RPMI7951 (cell line): Measurements from ENCODE around the gene IFNAR1. TPM values are rescaled to one million over a fixed set of nuclear protein-coding genes. Genes with fewer than 3 reads are reported as not detected.
"Not testable (repeated sequence)": the region's sequence is repeated elsewhere in the genome, so short reads cannot be mapped to it uniquely, and the experiment has no call there.

Experiments used
- DNase-seq: peaks from one replicate; pipeline ENCODE4 v3.0.0-alpha.2; 2012; ENCODE audit warnings: low read depth
- total RNA-seq: library from RNA; depleted of rRNA; stranded (reverse); fragments of >200 nt; shearing (Covaris generic); gene quantifications from 2 replicates; pipeline ENCODE4 v1.2.3, GENCODE V29; 2014

Gene IFNAR1
- total RNA-seq, 1 experiment from 2014 or later: 19.3 TPM

DNA sequence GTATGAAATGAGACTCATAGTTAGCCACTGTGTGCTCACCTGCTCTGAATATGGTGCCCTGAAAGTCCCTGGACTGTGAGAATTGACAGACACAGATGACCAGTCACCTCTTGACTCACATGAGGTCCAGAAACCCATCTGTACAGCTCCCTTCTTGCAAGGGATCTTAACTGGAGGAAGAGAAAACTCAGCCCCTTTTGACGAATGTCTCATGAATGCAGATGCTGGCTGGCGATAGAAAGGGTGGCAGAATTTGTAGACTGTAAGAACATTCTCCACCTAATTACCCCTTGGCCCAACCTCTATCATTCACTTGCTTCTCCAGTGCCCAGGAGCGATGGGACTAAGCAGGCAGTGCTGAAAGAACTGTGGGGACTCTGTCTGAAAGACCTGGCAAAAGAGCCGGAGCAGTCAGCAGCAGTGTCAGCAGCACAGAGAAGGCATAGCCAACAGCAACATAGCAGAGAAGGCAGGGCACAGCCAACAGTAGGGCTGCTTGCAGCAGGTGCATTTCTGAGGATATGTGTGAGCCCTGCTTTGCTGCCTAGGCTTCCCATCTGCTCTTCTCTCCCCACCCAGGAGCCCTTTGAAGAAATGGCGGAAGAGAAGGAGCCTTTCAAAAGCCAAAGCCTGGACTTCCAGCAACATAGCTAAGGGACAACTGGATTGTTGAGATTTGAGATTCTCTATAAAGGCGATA, 52.6 kb downstream of the IFNAR1 start:
- DNase-seq: no peak

GRCh38 chr21:33378081-33378480, 53.3 kb downstream of the IFNAR1 start:
- DNase-seq: no peak

DNA sequence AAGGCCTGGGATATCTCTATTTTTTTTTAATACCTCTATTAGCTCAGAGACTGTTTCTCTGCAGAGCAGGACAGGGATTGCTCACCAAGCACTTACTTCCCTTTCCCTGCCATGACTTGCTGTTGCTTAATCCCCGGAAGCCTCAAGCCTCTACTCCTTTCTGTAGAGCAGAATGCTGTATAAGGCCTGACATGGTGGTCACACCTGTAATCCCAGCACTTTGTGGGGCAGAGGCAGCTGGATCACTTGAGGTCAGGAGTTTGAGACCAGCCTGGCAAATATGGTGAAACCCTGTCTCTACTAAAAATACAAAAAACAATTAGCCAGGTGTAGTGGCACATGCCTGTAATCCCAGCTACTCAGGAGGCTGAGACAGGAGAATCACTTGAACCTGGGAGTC, 55.2 kb downstream of the IFNAR1 start:
- peak; percentile 74 for DNase-seq

DNA sequence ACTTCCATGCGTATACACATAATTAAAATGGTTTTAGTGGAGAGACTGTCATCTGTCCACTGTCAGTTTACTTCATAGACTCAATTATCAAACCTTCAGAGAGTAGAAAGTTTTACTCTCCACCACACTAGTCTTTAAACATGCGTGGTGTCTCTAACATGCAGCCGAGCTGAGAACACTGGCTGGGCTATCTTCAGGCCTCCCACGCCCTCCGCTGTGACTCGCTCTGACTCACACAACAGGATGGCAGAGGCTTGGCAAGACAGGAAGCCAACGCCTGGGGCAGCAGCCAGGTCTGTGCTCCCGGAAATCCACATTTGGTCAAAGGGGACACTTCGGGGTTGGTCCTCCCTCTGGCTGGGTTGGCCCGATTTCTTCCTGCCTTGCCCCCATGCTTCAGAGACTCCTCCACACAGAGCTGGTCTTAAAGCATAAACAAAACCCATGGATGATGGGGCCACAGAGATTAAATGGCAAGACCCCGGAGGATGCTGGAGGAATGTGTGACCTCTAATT, 55.8 kb downstream of the IFNAR1 start:
- peak; percentile 98 for DNase-seq

DNA sequence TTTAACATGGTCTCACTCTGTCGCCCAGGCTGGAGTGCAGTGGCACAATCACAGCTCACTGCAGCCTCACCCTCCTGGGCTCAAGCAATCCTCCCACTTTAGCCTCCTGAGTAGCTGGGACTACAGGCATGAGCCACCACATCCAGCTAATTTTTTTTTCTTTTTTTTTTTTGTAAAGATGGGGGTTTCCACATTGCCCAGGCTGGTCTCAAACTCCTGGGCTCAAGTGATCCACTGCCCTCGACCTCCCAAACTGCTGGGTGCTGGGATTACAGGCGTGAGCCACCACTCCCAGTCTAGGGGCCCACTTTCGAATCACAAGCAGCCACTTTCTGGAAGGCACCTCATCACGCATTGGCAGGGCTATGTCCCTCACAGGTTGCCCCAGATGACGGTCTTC, 56.6 kb downstream of the IFNAR1 start:
- DNase-seq: not testable (repeated sequence)

GRCh38 chr21:33383056-33383888, 58.5 kb downstream of the IFNAR1 start:
- DNase-seq: peak; percentile 96

DNA sequence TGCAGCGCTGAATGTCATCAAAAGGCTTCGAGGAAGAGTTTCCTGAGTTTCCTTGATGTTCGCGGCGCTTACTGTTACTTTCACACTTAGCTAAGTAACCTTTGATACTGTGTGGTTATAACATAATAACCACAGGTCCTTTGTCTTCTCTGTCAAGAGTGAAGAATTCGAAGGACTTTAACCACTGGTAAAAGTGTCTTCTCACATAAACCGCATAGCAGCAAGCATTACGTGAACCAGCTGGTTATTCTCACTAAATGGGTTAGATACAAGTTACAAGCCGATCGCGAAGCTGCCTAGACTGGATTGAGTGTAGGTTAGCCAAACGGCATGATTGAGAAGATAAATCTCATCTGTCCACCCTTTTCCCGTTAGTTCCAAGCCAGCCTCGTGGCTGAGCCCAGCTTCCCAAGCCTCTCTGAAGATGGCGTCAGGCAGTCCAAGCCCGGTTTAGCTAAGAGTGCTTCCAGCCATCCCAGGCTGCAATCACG, 60.1 kb downstream of the IFNAR1 start:
- DNase-seq: no peak

GRCh38 chr21:33386222-33386784, 61.5 kb downstream of the IFNAR1 start:
- DNase-seq: no peak

DNA sequence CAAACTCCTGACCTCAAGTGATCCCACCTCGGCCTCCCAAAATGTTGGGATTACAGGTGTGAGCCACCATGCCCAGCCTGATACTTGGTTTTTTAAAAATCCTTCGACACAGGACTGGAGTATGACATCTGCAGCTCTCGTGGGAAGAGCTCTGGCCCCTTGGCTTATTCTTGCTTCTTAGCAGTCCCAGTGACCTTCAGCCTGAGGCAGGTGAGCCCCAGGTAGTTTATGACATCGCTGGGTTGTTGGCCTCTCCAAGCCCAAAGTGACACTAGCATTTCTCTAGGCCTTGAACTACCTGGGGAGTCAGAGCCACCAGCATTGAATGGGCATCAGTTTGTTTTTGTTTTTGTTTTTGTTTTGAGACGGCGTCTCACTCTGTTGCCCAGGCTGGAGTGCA, 62.5 kb downstream of the IFNAR1 start:
- no peak for DNase-seq

DNA sequence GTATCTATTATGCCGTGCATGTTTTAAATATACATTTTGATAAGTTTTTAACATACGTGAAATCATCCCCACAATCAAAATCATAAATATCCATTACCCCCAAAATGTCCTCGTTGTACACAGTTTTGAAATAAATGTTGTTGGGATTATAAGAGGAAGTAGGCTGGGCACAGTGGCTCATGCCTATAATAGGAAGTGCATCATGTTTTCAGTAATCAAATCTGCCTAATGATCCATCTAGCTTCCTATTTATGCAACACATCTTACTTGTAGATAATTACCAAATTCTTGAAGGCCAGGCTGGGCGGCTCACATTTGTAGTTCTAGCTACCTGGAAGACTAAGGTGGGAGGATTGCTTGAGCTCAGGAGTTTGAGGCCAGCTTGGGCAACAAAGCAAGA, 63.4 kb downstream of the IFNAR1 start:
- DNase-seq: no peak

DNA sequence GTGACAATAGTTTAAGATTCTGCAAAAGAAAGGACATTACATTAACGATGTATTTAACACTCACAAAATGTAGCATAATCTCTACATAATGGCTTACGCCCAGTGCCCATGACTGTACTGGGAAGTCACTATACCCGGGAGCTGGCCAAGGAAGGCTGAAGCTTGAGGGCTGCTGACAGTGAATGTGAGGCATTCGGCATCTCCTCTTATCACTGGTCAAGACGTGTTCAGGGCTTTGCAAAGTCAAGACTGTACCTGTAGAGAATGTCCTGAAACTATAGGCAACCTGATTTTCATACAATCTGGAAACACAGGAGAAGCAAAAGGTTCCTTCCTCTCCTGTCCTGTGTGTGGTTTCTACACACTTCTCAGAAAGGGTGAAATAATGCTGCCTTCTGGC, 65.7 kb downstream of the IFNAR1 start:
- DNase-seq: no peak

- no peak for DNase-seq
Observed at GRCh38 chr21:33391656-33392055, 66.9 kb downstream of the IFNAR1 start.

DNA sequence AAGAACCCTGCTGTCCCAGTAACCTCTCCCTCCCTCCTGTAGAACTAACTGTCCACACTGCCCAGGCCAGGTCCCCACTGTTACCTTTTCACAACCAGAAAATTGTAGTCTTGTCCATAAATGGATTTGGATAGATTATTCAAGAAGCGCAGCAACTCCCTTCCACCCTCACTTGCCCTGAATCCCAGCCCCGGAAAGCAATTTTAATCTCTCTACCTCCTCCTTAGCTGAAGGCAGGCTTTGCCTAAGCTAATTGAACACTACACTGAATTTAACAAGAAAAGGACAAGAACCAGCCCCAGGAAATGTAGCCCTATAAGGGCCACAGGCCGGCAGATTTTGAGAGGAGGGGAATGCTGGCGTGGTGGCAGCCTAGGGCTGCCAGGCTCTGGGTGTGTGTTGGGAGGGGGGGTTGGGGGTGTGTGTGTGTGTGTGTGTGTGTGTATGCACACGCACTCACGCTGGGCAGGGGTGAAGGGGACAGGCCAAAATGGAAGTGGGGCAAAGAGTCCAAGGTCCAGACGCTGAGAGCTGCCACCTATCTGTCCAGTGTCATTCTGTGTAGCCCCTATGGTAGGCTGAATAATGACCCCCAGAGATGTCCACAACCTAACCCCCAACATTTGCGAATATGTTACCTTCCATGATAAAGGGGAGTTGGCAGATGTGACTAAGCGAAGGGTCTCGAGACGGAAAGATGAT, 67.7 kb downstream of the IFNAR1 start:
- no peak for DNase-seq

DNA sequence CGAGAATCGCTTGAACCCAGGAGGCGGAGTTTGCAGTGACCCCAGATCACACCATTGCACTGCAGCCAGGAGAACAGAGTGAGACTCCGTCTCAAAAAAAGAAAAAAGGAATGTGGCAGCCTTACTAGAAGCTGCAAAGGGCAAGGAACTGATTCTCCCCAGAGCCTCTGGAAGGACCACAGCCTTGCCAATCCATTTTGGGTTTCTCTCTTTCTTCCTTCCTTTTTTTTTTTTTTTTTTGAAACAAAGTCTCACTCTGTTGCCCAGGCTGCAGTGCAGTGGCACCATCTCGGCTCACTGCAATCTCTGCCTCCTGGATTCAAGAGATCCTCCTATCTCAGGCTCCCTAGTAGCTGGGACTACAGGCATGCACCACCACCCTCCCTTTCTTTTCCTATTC, 68.6 kb downstream of the IFNAR1 start:
- no peak for DNase-seq

- DNase-seq: no peak
Observed at GRCh38 chr21:33394260-33394659, 69.5 kb downstream of the IFNAR1 start.

DNA sequence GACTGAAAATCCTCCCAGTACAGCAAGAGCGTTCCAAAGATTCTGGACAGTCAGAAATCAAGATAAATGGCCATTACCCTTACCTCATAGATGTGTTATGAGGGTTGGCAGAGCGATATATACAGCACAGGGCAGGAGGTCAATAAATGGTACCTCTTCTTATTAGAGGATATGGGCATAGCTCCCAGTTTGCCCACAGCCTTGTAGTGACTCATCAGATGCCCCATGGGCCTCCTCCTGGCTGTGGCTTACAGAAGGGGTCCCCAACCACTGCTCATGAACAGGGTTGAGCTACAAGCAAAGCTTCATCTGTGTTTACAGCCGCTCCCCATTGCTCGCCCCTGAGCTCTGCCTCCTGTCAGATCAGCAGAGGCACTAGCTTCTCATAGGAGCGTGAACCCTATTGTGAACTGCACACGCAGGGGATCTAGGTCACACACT, 71.1 kb downstream of the IFNAR1 start:
- DNase-seq: peak; percentile 71

DNA sequence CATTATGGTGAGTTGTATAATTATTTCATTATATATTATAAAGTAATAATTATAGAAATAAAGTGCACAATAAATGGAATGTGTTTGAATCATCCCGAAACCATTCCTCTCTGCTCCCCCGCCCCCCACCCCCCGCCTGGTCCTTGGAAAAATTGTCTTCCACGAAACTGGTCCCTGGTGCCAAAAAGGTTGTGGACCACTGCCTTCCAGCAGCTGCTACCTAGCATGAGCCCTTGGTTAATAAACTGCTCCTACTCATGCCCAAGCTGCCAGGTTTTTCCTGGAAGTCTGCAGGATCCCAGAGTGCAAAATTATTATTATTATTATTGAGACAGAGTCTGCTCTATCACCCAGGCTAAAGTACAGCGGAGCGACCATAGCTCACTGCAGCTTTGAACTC, 71.7 kb downstream of the IFNAR1 start:
- no peak for DNase-seq

- DNase-seq: peak; percentile 58
Observed at GRCh38 chr21:33396951-33397350, 72.2 kb downstream of the IFNAR1 start.

- no peak for DNase-seq
Observed at GRCh38 chr21:33397717-33398116, 72.9 kb downstream of the IFNAR1 start.

- no peak for DNase-seq
Observed at GRCh38 chr21:33398361-33398760, 73.6 kb downstream of the IFNAR1 start.

GRCh38 chr21:33401630-33401992, 76.8 kb downstream of the IFNAR1 start:
- DNase-seq: peak; percentile 88
